ENCODE results near the gene NXPE3.
"Not testable (repeated sequence)": the region's sequence is repeated elsewhere in the genome, so short reads cannot be mapped to it uniquely, and the experiment has no call there.

The NXPE3 gene

GRCh38 chr3:101861789-101862415 is 82.9 kb downstream of the NXPE3 start:
- Histone ChIP-seq H2AFZ (ENCODE audit: low read length) (no peak overlapping the region), H4K20me1 (ENCODE audit: insufficient read depth, low read length) (no peaks in the 10 kb centered on the region), H3K9ac (ENCODE audit: low read length) (no peak overlapping the region), H3K4me2 (ENCODE audit: low read depth, low read length) (no peak overlapping the region), H3K27ac (ENCODE audit: low read length) (no peak overlapping the region), H3K4me1 (ENCODE audit: low read length) (no peaks in the 10 kb centered on the region), H3K9me2 (replicated peaks; ENCODE audit: insufficient read depth, low read length) (no peaks in the 10 kb centered on the region), H3K36me3 (replicated peaks; ENCODE audit: insufficient read depth, low read length) (peaks cover 12% of the 10 kb centered on the region), H3K27me3 (replicated peaks; ENCODE audit: insufficient read depth, low read length) (no peaks in the 10 kb centered on the region), H3K9me3 (replicated peaks; ENCODE audit: insufficient read depth, low read length) (no peaks in the 10 kb centered on the region), H3F3A (ENCODE audit: insufficient read depth, low read length) (no peaks in the 10 kb centered on the region; the same call in 1 of the 2 replicates), H3K4me3 (ENCODE audit: low read length) (no peak overlapping the region), H3K79me2 (ENCODE audit: low read length) (no peaks in the 10 kb centered on the region)
- DNase-seq = no peak
- TF ChIP-seq EZH2phosphoT487 (IDR thresholded peaks at IDR 0.05; ENCODE audit: low read length) = no peak
- no peak for TF ChIP-seq CTCF (IDR thresholded peaks at IDR 0.05; ENCODE audit: low read length)
- no peak for TF ChIP-seq EZH2 (optimal IDR thresholded peaks at IDR 0.05; ENCODE audit: low read depth, low read length)

DNA sequence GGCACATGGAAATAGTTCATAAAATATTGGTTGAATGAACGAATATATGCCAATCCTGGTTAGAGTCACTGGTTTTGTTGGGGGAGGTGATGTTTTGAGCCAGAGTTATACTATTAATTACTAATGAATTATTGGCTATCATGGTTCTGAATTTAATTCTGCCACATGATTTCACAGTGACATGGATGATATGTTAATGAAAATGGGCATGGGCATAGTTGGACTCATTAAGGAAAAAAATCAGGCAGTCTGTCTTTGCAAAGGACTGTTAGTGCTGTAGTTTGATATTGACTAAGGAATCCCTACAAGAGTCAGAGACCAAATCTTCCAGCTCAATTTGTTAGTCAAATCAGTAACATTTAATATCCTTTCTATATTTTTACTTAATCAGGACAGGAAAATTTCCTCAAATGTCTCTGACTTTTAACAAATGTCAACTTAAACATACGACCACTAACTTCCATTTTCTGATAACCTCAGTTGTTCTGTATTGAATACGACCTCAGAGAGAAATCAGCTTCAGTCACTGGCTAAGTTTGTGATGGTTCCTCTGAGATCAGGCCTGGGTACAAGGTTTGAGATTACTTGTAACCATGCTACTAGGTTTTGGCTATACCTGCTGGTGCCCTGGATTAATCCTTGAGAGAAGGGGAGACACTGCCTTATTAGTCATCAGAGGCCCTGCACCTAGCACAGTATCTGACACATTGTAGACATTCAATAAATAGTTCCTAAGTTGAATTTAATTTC is 83.6 kb downstream of the NXPE3 start:
- no peak overlapping the region for H3K4me2 ChIP-seq (ENCODE audit: low read depth, low read length)
- no peaks in the 10 kb centered on the region; the same call in 1 of the 2 replicates for H3F3A ChIP-seq (ENCODE audit: insufficient read depth, low read length)
- peaks cover 5% of the 10 kb centered on the region; the same call in 1 of the 2 replicates for H3K36me3 ChIP-seq (replicated peaks; ENCODE audit: insufficient read depth, low read length)
- no peaks in the 10 kb centered on the region for H3K27me3 ChIP-seq (replicated peaks; ENCODE audit: insufficient read depth, low read length)
- H3K4me1 ChIP-seq (ENCODE audit: low read length) = no peaks in the 10 kb centered on the region
- no peaks in the 10 kb centered on the region for H4K20me1 ChIP-seq (ENCODE audit: insufficient read depth, low read length)
- no peak for TF ChIP-seq CTCF (IDR thresholded peaks at IDR 0.05; ENCODE audit: low read length)
- no peak for TF ChIP-seq EZH2 (optimal IDR thresholded peaks at IDR 0.05; ENCODE audit: low read depth, low read length)
- no peak for TF ChIP-seq EZH2phosphoT487 (IDR thresholded peaks at IDR 0.05; ENCODE audit: low read length)
- no peak overlapping the region for H3K9ac ChIP-seq (ENCODE audit: low read length)
- DNase-seq = no peak
- H3K9me3 ChIP-seq (replicated peaks; ENCODE audit: insufficient read depth, low read length) = no peaks in the 10 kb centered on the region
- no peak overlapping the region for H2AFZ ChIP-seq (ENCODE audit: low read length)
- no peaks in the 10 kb centered on the region for H3K79me2 ChIP-seq (ENCODE audit: low read length)
- no peak overlapping the region for H3K27ac ChIP-seq (ENCODE audit: low read length)
- no peaks in the 10 kb centered on the region for H3K9me2 ChIP-seq (replicated peaks; ENCODE audit: insufficient read depth, low read length)
- H3K4me3 ChIP-seq (ENCODE audit: low read length) = no peak overlapping the region

GRCh38 chr3:101864926-101865325 is 85.9 kb downstream of the NXPE3 start:
- not testable (repeated sequence) for H3K4me3 ChIP-seq (ENCODE audit: low read length); DNase-seq; H3K27ac ChIP-seq (ENCODE audit: low read length); H3K4me1 ChIP-seq (ENCODE audit: low read length); H2AFZ ChIP-seq (ENCODE audit: low read length); H3K9ac ChIP-seq (ENCODE audit: low read length); H3F3A ChIP-seq (ENCODE audit: insufficient read depth, low read length); H3K9me2 ChIP-seq (replicated peaks; ENCODE audit: insufficient read depth, low read length); H3K79me2 ChIP-seq (ENCODE audit: low read length); H4K20me1 ChIP-seq (ENCODE audit: insufficient read depth, low read length); H3K9me3 ChIP-seq (replicated peaks; ENCODE audit: insufficient read depth, low read length); H3K27me3 ChIP-seq (replicated peaks; ENCODE audit: insufficient read depth, low read length); H3K4me2 ChIP-seq (ENCODE audit: low read depth, low read length); H3K36me3 ChIP-seq (replicated peaks; ENCODE audit: insufficient read depth, low read length)
